Non-pigmented ciliary epithelial cell (primary cell): ENCODE results near the gene GLRX.
"Not testable (repeated sequence)": the region's sequence is repeated elsewhere in the genome, so short reads cannot be mapped to it uniquely, and the experiment has no call there.

ENCODE experiments used
- DNase-seq: peaks from one replicate; pipeline ENCODE4 v3.0.0-alpha.2; 2010; ENCODE audit warnings: low read depth

GLRX gene

DNA sequence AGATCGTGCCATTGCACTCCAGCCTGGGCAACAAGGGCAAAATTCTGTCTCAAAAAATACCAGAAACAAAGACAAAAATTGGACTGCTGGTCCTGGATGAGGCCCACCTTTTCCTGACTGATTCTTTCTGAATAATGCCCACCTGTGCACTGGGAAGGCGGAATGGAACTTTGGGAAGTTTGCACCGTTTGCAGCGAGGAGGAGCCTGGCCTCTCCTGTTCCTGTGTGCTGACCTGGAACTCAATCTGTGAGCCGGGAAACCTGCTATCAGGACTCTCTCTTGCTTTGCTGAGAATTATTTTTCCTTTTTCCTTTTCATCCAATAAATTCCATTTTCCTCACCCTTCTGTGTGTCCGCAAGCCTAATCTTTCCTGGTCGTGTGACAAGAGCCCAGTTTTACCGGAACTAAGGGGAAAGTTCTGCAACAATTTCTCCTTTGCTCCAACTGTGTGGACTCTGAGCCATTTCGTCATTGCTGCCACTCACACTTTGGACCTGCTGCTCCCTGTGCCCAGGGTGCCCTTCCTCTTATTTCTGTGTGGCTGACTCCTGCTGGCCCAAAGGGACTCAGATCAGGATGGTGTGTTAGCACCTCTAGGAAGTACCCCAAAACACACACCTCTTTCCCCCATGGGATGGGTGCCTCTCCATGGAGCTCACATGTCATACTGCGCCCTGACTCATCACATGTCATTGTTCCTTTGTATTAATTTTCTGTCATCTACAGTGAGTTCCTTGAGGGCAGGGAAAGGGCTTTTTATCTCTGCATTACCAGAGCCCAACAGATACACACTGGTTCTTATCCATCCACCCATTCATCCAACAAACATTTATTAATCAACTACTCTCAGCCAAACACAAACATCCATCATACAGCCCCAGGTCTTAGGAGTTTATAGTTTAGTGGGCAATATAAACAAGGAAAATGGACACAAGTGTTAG lies 4.7 kb upstream of the GLRX start:
- DNase-seq, result no peak

DNA sequence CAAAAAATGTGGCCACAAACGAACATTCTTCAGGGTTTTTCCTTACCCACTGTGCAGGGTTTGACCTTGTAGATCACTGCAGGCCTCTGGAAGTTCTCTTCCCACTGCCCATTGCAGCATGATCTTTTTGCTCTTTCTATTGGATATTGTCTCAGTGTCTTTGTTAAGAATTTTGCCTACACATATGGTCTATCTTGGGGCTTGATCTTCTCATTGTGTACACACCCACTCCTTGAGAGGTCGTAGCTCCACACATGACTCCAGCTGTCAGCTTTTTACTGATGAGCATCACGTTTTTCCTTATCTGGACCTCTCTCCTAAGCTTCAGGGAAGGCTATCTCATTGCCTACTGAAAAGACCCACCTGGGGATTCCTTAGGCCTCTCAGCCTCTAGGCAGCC lies 3.0 kb upstream of the GLRX start:
- no peak for DNase-seq

DNA sequence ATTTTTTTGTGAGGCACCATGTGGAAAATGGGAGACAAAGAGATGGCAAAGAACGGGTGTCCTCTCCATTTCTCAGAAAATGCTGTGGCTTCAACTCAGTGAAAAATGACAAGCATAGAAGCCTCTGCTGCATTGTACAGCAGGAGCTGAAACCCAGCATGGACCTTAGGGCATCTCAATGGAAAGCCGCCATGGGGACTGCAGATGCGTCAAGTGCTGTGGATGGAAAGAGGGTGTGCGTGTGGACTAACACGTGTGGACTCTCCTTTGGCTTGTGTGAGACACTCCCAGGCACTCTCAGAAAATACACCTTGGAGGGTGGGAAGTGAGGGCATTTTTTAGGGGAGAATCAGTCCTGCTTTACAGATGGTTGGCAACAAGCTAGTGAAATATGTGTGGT lies 2.2 kb upstream of the GLRX start:
- DNase-seq, result no peak

DNA sequence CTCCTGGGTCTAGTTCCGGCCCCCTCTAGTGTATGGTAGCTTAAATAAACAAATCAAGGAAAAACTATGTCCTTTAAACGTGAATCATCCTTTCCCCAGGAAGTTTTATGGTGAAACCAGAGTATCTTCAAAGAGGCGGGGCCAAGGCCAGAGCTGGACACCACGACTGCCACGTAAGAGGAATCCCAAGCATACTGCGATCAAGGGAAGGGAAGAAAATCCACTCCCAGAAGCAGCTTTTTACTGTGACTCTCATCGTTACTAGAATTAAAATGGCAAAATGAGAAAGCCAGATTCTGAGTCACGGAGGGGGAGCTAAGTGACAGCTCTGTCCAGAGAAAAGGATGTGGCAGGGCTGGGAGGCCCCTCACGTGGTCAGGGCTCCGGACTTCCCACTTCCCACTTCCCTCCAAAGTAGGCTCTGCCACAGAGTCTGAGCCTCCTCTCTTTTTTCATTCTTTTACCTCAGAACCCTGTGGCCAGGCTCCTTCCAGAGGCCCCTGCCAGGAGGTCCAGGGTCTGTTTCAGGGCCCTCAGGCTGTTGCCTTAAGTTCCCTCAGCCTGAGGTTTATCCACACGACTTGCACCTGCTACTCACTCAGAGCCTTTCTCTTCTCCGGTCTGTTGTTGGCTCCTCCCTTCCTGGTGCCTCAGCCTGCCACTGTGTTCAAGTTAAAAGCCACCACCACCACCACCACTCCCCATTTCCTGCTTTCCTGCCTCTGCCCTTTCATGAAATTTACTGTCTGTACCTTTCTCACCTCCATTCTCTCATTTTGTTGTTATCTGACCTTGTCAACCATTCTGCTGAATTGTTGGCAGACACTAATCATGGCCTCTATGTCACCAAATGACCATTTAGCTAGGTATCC lies 1.4 kb upstream of the GLRX start:
- peak; percentile 85 for DNase-seq

DNA sequence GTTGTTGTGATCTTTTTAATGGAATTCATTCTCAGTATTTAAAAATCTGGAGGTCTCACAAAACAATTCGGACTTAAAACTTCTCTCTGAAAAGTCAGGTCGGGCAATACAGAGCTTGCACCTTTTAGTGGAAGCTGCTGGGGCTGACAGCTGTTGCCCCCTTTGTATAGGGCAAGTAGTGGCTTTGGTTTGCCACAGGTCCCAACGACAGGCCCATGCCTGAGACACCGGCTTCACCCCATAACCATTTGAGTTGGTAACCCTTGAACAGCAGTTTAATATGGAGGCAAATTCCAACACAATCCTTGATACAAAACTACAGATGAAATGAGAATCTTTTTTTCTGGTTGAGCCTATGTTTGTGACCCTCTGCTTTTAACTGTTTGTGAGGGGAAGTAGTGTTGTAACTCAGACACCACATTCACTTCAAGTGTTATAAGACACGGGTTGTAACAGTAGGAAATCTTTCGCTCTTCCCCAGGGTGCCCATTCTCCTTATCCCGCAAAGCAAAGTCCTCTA lies 752 bp upstream of the GLRX start:
- DNase-seq, result no peak

DNA sequence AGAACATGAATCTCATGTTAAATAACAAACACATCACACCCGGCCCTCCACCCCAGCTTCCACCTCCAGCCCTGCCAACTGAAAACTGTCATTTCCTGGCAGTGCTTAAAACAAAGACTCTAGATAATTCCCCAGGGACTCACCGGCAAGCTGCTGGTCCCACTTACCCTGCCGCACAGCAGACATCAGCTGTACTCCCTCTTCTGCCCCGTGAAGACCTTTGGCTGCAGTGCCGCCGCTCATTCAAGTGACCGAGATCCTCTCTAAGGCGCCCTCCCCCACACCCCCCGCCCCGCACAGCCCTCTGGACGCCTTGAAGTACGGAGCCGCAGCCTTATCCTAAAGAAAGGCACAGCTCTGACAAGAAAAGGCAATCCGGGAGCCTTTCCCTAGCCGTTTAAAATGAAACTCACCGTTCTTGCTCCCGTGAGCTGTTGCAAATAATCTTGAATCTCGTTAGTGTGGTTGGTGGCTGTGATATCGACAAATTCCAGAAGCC lies 434 bp downstream of the GLRX start:
- no peak for DNase-seq

DNA sequence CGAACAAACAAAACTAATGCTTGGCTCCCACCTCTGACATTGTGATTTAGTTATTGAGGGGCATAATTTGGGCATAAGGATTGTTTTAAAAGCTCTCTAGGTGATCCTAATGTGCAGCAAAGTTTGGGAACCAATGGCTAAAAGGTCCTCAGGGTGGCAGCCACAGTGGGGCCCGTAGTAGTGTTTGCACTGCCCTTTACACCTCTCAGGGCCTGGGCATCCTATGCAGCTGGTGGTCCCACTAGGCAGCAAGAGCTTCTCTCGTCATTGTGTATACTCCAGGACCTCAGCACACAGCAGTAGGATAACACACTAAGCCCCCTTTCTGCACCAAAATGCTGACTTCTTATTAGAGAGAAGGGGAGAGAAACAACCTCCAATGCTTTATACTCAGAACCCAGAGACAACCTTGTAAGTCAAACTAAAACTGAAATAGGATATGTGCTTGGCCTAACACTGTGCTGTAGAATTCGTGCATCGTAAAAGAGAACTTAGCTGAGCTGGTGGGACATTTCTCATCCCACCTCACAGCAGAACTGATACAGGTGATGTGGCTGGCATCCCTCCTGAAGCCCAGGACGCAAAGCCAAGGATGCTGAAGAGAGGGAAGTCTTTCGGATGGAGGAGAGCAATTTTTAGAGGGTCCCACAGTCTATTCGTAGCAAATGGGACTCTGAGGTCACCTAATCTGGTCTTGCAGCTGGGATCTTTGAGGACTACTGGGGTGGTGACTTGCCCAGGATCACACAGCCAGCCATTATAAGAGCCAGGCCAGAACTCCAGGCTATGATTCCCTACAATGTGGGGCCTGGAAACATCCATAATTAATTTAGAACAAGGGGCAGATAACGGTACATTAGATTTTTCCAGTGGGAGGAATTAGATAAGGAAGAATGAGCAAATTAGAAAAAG lies 1.2 kb downstream of the GLRX start:
- no peak for DNase-seq

DNA sequence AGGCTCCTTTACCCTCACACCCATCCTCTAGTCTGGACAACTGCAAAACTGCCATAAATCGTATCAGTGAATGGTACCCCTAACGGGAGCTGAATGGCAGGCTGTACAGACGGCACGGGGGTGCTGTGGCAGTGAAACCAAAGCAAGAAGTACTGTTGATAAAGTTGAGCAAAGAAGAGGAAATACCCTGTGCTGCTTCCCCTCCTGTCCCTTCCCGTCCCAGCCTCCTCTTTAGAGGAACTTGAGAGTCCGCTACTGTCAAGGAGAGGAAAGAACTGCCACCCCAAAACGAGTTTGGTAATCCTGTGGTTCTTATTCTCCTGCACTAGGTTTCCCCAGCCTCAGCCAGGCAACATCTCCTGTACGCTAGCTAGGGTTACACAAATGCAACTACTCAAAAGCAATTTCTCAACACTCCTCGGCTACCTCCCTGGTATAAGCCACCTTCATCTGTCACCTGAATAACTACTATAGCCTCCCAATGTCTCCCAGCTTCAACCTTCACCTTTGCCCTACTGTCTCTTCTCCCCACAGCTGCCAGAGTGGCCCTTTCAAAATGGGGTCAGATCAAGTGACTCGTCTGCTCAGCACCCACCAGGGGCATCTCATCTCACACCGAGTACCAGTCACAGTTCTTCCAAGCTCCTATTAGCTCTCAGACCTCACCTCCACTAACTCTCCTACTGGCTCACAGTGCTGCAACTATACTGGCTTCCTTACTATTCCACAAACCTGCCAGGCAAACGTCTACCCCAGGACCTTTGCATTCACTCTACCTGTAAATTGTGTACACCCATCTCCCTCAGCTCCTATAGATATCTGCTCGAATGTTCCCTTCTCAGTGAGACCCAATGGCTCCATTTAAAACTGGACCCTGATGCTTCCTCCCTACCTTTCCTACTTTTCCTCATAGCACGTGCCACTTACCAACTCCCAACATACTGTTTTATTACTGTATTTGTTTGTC lies 4.1 kb downstream of the GLRX start:
- no peak for DNase-seq

DNA sequence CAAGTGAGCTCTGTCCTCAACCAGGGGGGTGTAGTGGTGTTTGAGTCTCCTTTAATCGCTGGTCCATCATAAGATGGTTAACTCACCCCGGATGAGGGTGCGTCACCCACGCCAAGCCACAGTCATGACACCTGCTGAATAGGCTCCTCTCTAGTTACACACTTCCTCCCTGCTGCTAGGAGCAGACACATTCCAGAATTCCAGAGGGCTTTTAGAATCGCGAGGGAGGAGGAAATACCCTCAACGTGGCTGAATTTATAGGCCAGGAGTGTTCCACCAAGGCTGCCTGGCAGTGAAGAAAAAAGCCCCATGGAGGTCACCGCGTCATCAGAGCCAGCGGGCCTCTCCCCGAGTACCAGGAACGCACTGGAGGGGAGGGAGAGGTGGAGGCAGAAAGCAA lies 5.1 kb downstream of the GLRX start:
- peak; percentile 87 for DNase-seq

DNA sequence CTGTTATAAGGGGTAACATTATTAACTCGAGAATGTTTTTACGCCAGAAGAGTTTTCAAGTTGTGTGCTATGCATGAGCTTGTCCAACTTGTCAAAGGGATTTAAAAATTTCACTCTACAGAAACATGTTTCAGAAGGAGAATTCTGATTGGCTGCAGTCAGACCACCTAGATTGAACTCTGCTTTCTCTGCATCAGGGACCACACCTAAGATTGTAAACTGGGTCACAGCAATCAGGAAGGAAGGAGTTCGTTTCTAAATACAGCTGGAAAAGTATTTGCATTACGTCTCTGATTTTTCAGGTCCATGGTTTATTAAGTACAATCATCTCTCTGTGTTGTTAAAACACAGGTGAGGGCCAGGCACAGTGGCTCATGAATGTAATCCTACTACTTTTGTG lies 5.8 kb downstream of the GLRX start:
- no peak for DNase-seq

DNA sequence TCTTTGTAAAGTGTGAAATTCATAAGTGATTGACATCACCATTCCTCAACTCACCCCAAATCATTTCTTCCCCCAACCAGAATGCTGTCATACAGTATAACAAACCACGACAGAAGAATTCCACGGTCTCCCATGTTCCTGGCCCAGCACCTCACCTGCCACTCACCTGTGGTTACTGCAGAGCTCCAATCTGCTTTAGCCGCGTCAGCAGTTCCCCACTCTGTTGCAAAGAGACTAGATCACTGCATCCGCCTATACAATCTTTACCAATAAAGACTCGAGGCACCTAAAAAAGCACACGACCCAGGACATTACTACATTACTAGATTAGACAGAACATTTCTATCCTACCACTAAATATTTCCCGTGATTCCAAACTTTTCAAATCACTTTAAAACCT lies 6.2 kb downstream of the GLRX start:
- no peak for DNase-seq

DNA sequence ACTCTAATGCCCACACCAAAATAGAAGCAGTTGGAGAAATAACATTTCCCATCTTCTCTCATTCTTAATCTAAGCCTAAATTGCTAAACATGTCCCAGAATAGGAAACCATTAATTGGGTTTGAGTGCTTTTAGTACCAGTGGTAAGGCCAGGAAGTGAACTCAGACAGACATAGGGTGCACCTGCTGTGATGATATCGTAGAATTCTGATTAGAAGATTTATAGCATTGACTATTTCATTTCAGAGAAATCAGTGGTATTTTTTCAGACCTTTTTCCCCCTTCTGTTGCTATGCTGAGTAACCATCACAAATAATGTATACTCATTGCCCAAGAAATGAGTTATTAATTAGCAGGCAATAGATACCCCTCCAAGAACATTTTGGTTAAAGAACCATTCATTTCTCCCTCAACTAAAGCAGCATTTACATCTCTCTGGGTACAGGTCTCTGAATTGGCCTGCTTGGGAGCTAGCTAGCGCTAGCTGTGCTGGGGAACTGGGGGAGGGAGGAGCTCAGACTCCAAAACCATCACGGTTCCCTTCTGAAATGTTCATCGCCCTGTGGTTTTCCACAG lies 7.3 kb downstream of the GLRX start:
- DNase-seq, result no peak

DNA sequence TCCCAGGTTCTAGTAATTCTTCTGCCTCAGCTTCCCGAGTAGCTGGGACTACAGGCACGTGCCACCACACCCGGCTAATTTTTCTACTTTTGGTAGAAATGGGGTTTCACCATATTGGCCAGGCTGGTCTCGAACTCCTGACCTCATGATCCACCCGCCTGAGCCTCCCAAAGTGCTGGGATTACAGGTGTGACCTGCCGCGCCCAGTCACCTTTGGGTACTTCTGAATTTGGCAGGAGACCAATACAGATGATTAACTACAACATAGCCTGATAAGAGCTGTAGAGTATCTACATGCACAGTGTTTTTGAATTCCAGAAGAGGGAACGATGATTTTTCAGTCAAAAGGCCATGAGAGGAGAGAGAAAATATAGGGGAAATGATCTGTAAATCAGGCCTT lies 9.5 kb downstream of the GLRX start:
- DNase-seq, result not testable (repeated sequence)

DNA sequence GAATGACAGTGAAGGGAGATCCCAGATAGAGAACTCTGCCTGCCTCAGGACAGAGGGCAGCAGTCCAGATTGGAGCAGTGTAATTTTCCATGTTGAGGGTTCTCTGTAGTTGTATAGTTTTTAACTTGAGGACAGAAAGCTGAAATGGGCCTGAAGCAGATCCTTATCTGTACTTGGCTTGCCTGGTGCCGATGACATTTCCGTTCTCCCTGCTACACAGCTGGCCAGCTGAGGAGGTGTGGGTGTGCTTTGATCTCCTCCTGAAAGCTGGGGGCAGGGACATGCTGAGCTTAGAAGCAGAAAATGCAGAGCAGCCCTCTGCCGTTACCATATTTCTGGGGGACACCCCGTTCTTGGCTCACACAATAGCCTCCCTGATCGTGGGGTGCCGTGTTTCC lies 10.5 kb downstream of the GLRX start:
- DNase-seq, result no peak

DNA sequence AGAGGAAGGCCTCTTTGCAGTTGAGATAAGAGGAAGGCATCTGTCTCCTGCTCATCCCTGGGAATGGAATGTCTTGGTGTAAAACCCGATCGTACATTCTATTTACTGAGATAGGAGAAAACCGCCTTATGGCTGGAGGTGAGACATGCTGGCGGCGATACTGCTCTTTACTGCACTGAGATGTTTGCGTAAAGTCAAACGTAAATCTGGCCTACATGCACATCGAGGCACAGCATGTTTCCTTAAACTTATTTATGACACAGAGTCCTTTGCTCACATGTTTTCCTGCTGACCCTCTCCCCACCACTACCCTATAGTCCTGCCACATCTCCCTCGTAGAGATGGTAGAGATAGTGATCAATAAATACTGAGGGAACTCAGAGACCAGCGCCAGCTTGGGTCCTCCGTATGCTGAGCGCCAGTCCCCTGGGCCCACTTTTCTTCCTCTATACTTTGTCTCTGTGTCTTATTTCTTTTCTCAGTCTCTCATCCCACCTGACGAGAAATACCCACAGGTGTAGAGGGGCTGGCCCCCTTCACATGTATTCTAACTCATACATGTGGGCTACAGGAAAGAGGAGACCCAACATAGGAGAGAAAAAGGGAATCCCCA lies 11.0 kb downstream of the GLRX start:
- DNase-seq, result not testable (repeated sequence)

DNA sequence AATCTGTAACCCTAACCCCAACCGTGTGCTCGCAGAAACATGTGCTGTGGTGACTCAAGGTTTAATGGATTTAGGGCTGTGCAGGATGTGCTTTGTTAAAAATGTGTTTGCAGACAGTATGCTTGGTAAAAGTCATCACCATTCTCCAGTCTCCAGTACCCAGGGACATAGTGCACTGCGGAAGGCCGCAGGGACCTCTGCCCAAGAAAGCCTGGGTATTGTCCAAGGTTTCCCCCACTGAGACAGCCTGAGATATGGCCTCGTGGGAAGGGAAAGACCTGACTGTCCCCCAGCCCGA lies 11.5 kb downstream of the GLRX start:
- DNase-seq, result not testable (repeated sequence)

DNA sequence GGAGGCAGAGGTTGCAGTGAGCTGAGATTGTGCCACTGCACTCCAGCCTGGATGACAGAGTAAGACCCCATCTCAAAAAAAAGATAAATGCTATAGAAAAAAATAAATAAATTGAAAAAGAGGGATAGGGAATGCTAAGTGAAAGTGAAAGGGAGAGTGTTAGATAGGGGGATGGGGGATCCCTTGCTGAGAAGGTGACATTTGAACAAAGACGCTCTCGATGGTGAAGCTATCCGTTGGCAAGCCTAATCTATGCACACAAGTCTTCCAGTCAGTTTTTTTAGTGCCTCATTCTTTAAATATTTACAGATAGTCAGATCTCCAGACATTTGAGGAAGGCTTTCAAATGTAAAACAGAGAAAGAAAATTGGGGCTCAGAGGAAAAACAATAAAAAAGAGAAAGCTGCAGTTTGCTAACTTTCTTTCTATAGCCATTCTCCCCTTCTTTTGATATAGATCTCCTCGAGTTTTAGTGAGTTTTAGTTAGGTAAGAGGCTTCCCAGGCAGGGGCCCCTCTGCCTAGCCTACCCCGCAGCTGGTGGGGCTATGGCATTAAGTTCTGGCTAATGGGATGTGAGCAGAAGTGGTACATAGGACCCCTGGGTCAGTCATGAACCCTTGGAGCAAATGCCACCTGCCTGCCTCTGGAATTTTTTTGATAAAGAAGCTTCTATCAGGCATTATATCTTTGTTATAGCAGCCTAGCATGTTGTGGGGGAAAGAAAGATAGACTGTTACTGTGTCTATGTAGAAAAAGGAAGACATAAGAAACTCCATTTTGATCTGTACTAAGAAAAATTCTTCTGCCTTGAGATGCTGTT lies 12.0 kb downstream of the GLRX start:
- no peak for DNase-seq

DNA sequence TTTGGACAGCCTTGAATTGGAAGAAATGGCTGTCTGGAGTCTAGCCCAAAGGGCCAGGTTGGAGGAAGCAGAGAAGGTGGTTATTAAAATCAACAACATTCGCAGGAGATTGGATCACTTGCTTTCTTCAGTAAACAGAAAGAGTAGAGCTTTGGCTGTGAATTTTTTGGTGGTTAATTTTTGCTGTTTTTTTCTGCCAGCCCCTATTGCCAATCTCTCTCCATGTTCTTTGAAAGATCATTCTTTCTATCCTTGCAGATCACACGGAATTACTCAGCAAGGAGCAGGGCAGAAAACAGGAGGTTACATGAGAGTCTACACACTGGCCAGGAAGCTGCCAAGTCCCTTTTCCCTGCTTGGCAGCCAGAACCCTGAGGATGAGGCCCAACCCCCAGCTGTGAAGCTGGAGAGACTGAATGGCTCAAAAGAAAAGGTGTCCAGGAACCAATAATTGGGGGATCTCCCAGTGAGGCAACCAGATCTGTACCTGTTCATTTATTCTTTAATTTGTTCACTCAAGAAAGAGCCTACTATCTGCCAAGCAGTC lies 13.0 kb downstream of the GLRX start:
- no peak for DNase-seq
